Measurements from ENCODE around the gene CYP39A1.

- no peak for TF ChIP-seq CTCF (IDR thresholded peaks at IDR 0.05)
- no peak for TF ChIP-seq EP300 (IDR thresholded peaks at IDR 0.05)
Observed at GRCh38 chr6:46509981-46510510, 142.6 kb downstream of the CYP39A1 start.

Measured in gastroesophageal sphincter (tissue), 3 donors.